H9 (cell line): ENCODE measurements around the gene GPX7. TPM values are rescaled to one million over a fixed set of nuclear protein-coding genes. Genes with fewer than 3 reads are reported as not detected.

Experiments used
- DNase-seq: peaks from one replicate; pipeline ENCODE4 v3.0.0-alpha.2; 2017
- H2AFZ ChIP-seq: one replicate; pipeline ENCODE4 v1.6.1; 2013; ENCODE audit warnings: mild to moderate bottlenecking, low read length, control low read depth, moderate library complexity
- H2AK5ac ChIP-seq: 2 replicates; pipeline ENCODE4 v1.6.1; 2013; ENCODE audit warnings: low read length, control low read depth, mixed read lengths; ENCODE audit not compliant: insufficient read length
- H2BK120ac ChIP-seq: one replicate; pipeline ENCODE4 v1.6.1; 2013; ENCODE audit warnings: low read depth, mild to moderate bottlenecking, low read length, control low read depth, inconsistent platforms; ENCODE audit not compliant: poor library complexity, severe bottlenecking
- H2BK12ac ChIP-seq: 2 replicates; pipeline ENCODE4 v1.6.1; 2013; ENCODE audit warnings: low read length, control low read depth, mixed read lengths, low read depth; ENCODE audit not compliant: insufficient read length
- H2BK15ac ChIP-seq: 2 replicates; pipeline ENCODE4 v1.6.1; 2013; ENCODE audit warnings: low read depth, low read length, control low read depth
- H2BK20ac ChIP-seq: one replicate; pipeline ENCODE4 v1.6.1; 2013; ENCODE audit warnings: low read depth, mild to moderate bottlenecking, low read length, control low read depth, inconsistent platforms; ENCODE audit not compliant: poor library complexity, severe bottlenecking
- H2BK5ac ChIP-seq: 2 replicates; pipeline ENCODE4 v1.6.1; 2013; ENCODE audit warnings: low read length, control low read depth, mixed read lengths; ENCODE audit not compliant: insufficient read length
- H3K14ac ChIP-seq: 2 replicates; pipeline ENCODE4 v1.6.1; 2013; ENCODE audit warnings: low read length, control low read depth; ENCODE audit not compliant: insufficient read depth
- H3K18ac ChIP-seq: 2 replicates; pipeline ENCODE4 v1.6.1; 2013; ENCODE audit warnings: low read depth, mild to moderate bottlenecking, mixed read lengths, low read length, control low read depth; ENCODE audit not compliant: insufficient read length
- H3K23ac ChIP-seq: 2 replicates; pipeline ENCODE4 v1.6.1; 2013; ENCODE audit warnings: low read length, control low read depth, mixed read lengths, low read depth; ENCODE audit not compliant: insufficient read length
- H3K23me2 ChIP-seq: 2 replicates; pipeline ENCODE4 v1.6.1; 2013; ENCODE audit warnings: low read depth, mild to moderate bottlenecking, mixed read lengths, low read length, control low read depth; ENCODE audit not compliant: insufficient read length, poor library complexity, severe bottlenecking
- H3K27ac ChIP-seq: 2 replicates; pipeline ENCODE4 v1.5.1; 2013; ENCODE audit warnings: low read length, control low read depth, mixed read lengths, low read depth; ENCODE audit not compliant: insufficient read length
- H3K27me3 ChIP-seq: 2 replicates; pipeline ENCODE4 v1.6.1; 2013; ENCODE audit warnings: low read length, control low read depth, inconsistent platforms; ENCODE audit not compliant: insufficient read depth
- H3K4ac ChIP-seq: 2 replicates; pipeline ENCODE4 v1.6.1; 2013; ENCODE audit warnings: low read depth, mild to moderate bottlenecking, control low read depth, inconsistent platforms, low read length, moderate library complexity
- H3K4me1 ChIP-seq: 2 replicates; pipeline ENCODE4 v1.6.1; 2013; ENCODE audit warnings: low read length, control low read depth, inconsistent platforms; ENCODE audit not compliant: insufficient read depth
- H3K4me2 ChIP-seq: 2 replicates; pipeline ENCODE4 v1.6.1; 2013; ENCODE audit warnings: low read length, control low read depth, mixed read lengths; ENCODE audit not compliant: insufficient read length, insufficient read depth
- H3K56ac ChIP-seq: 2 replicates; pipeline ENCODE4 v1.6.1; 2013; ENCODE audit warnings: low read depth, mild to moderate bottlenecking, mixed read lengths, low read length, control low read depth; ENCODE audit not compliant: insufficient read length
- H3K79me1 ChIP-seq: 2 replicates; pipeline ENCODE4 v1.6.1; 2013; ENCODE audit warnings: low read depth, mild to moderate bottlenecking, moderate library complexity, low read length, control low read depth, inconsistent platforms; ENCODE audit not compliant: insufficient read depth, poor library complexity, severe bottlenecking
- H3K79me2 ChIP-seq: 2 replicates; pipeline ENCODE4 v1.6.1; 2013; ENCODE audit warnings: low read length, control low read depth, inconsistent platforms; ENCODE audit not compliant: insufficient read depth
- H3K9ac ChIP-seq: 2 replicates; pipeline ENCODE4 v1.6.1; 2013; ENCODE audit warnings: low read length, control low read depth, mixed read lengths; ENCODE audit not compliant: insufficient read length; ENCODE audit errors: extremely low read depth
- H3K9me3 ChIP-seq: one replicate; pipeline ENCODE4 v1.6.1; 2013; ENCODE audit warnings: low read depth, low read length, inconsistent platforms; ENCODE audit not compliant: control insufficient read depth
- H3T11ph ChIP-seq: one replicate; pipeline ENCODE4 v1.6.1; 2013; ENCODE audit warnings: mild to moderate bottlenecking, low read length, control low read depth, inconsistent platforms
- H4K20me1 ChIP-seq: one replicate; pipeline ENCODE4 v1.6.1; 2013; ENCODE audit not compliant: control insufficient read depth, insufficient read length, insufficient read depth
- H4K5ac ChIP-seq: 2 replicates; pipeline ENCODE4 v1.6.1; 2013; ENCODE audit warnings: low read depth, mild to moderate bottlenecking, mixed read lengths, low read length, control low read depth; ENCODE audit not compliant: insufficient read length
- H4K8ac ChIP-seq: replicated peaks from 2 replicates; pipeline ENCODE4 v1.6.1; 2013; ENCODE audit warnings: low read length, control low read depth, mixed read lengths, low read depth; ENCODE audit not compliant: insufficient read length
- H4K91ac ChIP-seq: 2 replicates; pipeline ENCODE4 v1.6.1; 2013; ENCODE audit warnings: low read depth, mild to moderate bottlenecking, moderate library complexity, mixed read lengths, low read length, control low read depth; ENCODE audit not compliant: insufficient read length
- H3K27ac Mint-ChIP-seq, 3 experiments: 2 replicates in 2 of 3; 3 replicates in 1 of 3; pipeline ENCODE4 v1.8.0; 2020 to 2021; ENCODE audit warnings: mixed read lengths in 3 of 3, mild to moderate bottlenecking in 1 of 3, moderate library complexity in 1 of 3
- H3K27me3 Mint-ChIP-seq: 2 replicates; pipeline ENCODE4 v1.8.0; 2021; ENCODE audit warnings: low read depth, mild to moderate bottlenecking, moderate library complexity, mixed read lengths
- H3K36me3 Mint-ChIP-seq, 3 experiments: 2 replicates in 2 of 3; 3 replicates in 1 of 3; pipeline ENCODE4 v1.8.0; 2020 to 2021; ENCODE audit warnings: low read depth in 3 of 3, mixed read lengths in 3 of 3; ENCODE audit not compliant: insufficient read depth in 1 of 3
- H3K4me1 Mint-ChIP-seq, 2 experiments: 2 replicates each; pipeline ENCODE4 v1.8.0; 2020; ENCODE audit warnings: mixed read lengths in 2 of 2
- H3K4me3 Mint-ChIP-seq, 2 experiments: 2 replicates in 1 of 2; 3 replicates in 1 of 2; pipeline ENCODE4 v1.8.0; 2020 to 2021; ENCODE audit warnings: mild to moderate bottlenecking in 2 of 2, mixed read lengths in 2 of 2, moderate library complexity in 1 of 2
- H3K9me3 Mint-ChIP-seq, 2 experiments: 2 replicates in 1 of 2; 3 replicates in 1 of 2; pipeline ENCODE4 v1.8.0; 2020; ENCODE audit warnings: mild to moderate bottlenecking in 2 of 2, mixed read lengths in 2 of 2, moderate library complexity in 1 of 2
- WGBS: extraction: QIAGEN DNeasy Blood & Tissue Kit; methylation state at CpG from one replicate; pipeline ENCODE4 v1.1.7; 2013; ENCODE audit warnings: missing lambda C conversion rate, low lambda C conversion rate, mixed read lengths; ENCODE audit not compliant: insufficient read length; ENCODE audit errors: extremely low coverage; 5-methylcytosine and 5-hydroxymethylcytosine counted together
- total RNA-seq: library from RNA; stranded (reverse); gene quantifications from 2 replicates; pipeline ENCODE4 v1.2.1, GENCODE V29; 2021
- TF ChIP-seq, protein P1 (sequence below): fragments of 200-600 bp; sonication (generic); conservative IDR thresholded peaks from 3 replicates; pipeline ENCODE4 v1.8.0; 2021; ENCODE audit warnings: antibody characterized with exemption, mild to moderate bottlenecking

The GPX7 gene
- total RNA-seq, 1 experiment from 2014 or later = 12.1 TPM

DNA sequence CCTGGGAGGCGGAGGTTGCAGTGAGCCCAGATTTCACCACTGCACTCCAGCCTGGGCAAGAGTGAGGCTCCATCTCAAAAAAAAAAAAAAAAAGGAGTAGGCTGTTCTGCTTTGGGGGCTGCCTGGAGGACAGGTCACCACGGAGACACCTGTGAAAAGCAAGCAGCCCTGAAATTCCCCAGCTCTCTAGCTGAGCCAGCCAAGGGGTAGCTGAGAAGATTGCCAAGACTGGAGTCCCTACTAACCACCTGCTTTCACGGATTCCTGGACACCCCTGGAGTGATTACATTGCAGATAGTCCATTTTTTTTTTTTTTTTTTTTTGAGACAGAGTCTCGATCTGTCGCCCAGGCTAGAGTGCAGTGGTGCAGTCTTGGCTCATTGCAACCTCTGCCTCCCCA, 12.5 kb downstream of the GPX7 start:
- H3K4me1 Mint-ChIP-seq = peaks cover 10 to 19% of the 10 kb centered on the region in 2 experiments

More for the DNA sequence above, 12.5 kb downstream of the GPX7 start:
- H2BK20ac ChIP-seq = no peak overlapping the region
- no peak overlapping the region for H2BK15ac ChIP-seq
- no peak overlapping the region for H3K23ac ChIP-seq
- no peak overlapping the region for H4K5ac ChIP-seq
- no peak overlapping the region for H3K14ac ChIP-seq
- no peak overlapping the region for H2AK5ac ChIP-seq
- no peaks in the 10 kb centered on the region for H3K79me1 ChIP-seq
- no peaks in the 10 kb centered on the region for H3K27me3 ChIP-seq
- no peak overlapping the region for H4K91ac ChIP-seq
- Mint-ChIP-seq H3K27me3 (peaks cover 4% of the 10 kb centered on the region; the same call in 1 of the 2 replicates), H3K36me3 (no peaks in the 10 kb centered on the region), H3K4me3 (no peak overlapping the region), H3K9me3 (no peaks in the 10 kb centered on the region), H3K27ac (no peak overlapping the region)
- DNase-seq = no peak
- no peak overlapping the region for H3K27ac ChIP-seq
- H3K4ac ChIP-seq = no peak overlapping the region
- H3K18ac ChIP-seq = no peak overlapping the region
- H3K56ac ChIP-seq = no peak overlapping the region
- H3K9me3 ChIP-seq = no peaks in the 10 kb centered on the region
- no peak overlapping the region for H3K4me2 ChIP-seq
- H2BK120ac ChIP-seq = no peak overlapping the region
- no peaks in the 10 kb centered on the region; the same call in 1 of the 2 replicates for H3K4me1 ChIP-seq
- no peaks in the 10 kb centered on the region for H3K23me2 ChIP-seq
- no peaks in the 10 kb centered on the region for H3K79me2 ChIP-seq
- TF ChIP-seq, protein P1, sequence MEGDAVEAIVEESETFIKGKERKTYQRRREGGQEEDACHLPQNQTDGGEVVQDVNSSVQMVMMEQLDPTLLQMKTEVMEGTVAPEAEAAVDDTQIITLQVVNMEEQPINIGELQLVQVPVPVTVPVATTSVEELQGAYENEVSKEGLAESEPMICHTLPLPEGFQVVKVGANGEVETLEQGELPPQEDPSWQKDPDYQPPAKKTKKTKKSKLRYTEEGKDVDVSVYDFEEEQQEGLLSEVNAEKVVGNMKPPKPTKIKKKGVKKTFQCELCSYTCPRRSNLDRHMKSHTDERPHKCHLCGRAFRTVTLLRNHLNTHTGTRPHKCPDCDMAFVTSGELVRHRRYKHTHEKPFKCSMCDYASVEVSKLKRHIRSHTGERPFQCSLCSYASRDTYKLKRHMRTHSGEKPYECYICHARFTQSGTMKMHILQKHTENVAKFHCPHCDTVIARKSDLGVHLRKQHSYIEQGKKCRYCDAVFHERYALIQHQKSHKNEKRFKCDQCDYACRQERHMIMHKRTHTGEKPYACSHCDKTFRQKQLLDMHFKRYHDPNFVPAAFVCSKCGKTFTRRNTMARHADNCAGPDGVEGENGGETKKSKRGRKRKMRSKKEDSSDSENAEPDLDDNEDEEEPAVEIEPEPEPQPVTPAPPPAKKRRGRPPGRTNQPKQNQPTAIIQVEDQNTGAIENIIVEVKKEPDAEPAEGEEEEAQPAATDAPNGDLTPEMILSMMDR = no peak
- no CpG with 5 or more reads among the region's 5 CpGs for WGBS
- H4K8ac ChIP-seq = no peak overlapping the region
- no peak overlapping the region for H3K9ac ChIP-seq
- H3T11ph ChIP-seq = no peak overlapping the region
- H2BK12ac ChIP-seq = no peak overlapping the region
- H2AFZ ChIP-seq = no peak overlapping the region
- no peak overlapping the region for H2BK5ac ChIP-seq
- H4K20me1 ChIP-seq = no peaks in the 10 kb centered on the region
